ENCODE results near the gene ABI2. TPM values are rescaled to one million over a fixed set of nuclear protein-coding genes. Genes with fewer than 3 reads are reported as not detected.

ABI2 gene
- total and polyA plus RNA-seq, 2 of the 4 experiments (the other 2 are of a cell fraction), result 35.7 to 54.0 TPM

GRCh38 chr2:203395858-203396257, 67.7 kb downstream of the ABI2 start:
- intact Hi-C loops (cut with micrococcal nuclease), result no loop called here
- H2BK5ac ChIP-seq (ENCODE audit: low read depth, low read length, poor library complexity, severe bottlenecking), result no peak overlapping the region

More at GRCh38 chr2:203395858-203396257, 67.7 kb downstream of the ABI2 start:
- H2BK120ac ChIP-seq (ENCODE audit: low read depth, low read length), result no peak overlapping the region
- no peak overlapping the region for H2AFZ ChIP-seq (replicated peaks; ENCODE audit: low read length, poor library complexity)
- no peak overlapping the region for H2AK5ac ChIP-seq (ENCODE audit: low read depth, low read length)
- no peak overlapping the region for H4K91ac ChIP-seq (ENCODE audit: insufficient read depth, low read depth, low read length)
- H3K36me3 ChIP-seq (ENCODE audit: control insufficient read depth, insufficient read depth, low read length), result peaks cover 11% of the 10 kb centered on the region
- no peak overlapping the region for H3K9ac ChIP-seq (ENCODE audit: low read depth, low read length)
- H2BK15ac ChIP-seq (ENCODE audit: low read depth, low read length), result no peak overlapping the region
- H3K4me1 ChIP-seq (ENCODE audit: control insufficient read depth, insufficient read depth, low read length), result peaks cover 3% of the 10 kb centered on the region
- H3K4me3 ChIP-seq (ENCODE audit: insufficient read depth, low read depth, low read length), result no peak overlapping the region
- H3K9me3 ChIP-seq (ENCODE audit: control insufficient read depth, insufficient read depth, low read length), result no peaks in the 10 kb centered on the region
- no peak overlapping the region for H3K4ac ChIP-seq (ENCODE audit: low read depth, low read length)
- ATAC-seq (ENCODE audit: low read depth) (no peak), DNase-seq (no peak)
- in situ Hi-C loops (cut with MboI; ENCODE audit: low sequenced_read_pairs) (no loop called here), dilution Hi-C loops (cut with HindIII; ENCODE audit: low sequenced_read_pairs, unreplicated experiment) (no loop called here)
- H4K20me1 ChIP-seq (ENCODE audit: insufficient read depth, low read length), result no peaks in the 10 kb centered on the region
- no peak overlapping the region for H2BK20ac ChIP-seq (ENCODE audit: low read depth, low read length)
- H4K5ac ChIP-seq (ENCODE audit: low read depth, low read length), result no peak overlapping the region
- H3K79me1 ChIP-seq (ENCODE audit: low read depth in 1 of 2, low read length in 2 of 2), result peaks cover 4 to 14% of the 10 kb centered on the region in 2 experiments; a peak in 3 of 4 replicates
- TF ChIP-seq BHLHE40 (IDR thresholded peaks at IDR 0.05; ENCODE audit: low read depth, low read length), result no peak
- TF ChIP-seq CTCF (conservative IDR thresholded peaks at IDR 0.05; ENCODE audit: low read depth, low read length), result no peak
- no peak overlapping the region for H2AK9ac ChIP-seq (replicated peaks; ENCODE audit: low read depth, low read length, poor library complexity)
- H3K14ac ChIP-seq (replicated peaks; ENCODE audit: low read depth, low read length), result no peak overlapping the region
- WGBS, 2 experiments (ENCODE audit: extremely low coverage in 2 of 2, insufficient read length in 1 of 2), result no CpG with 5 or more reads among the region's 2 CpGs
- H3K23ac ChIP-seq (ENCODE audit: low read depth, low read length), result no peak overlapping the region
- H3K27me3 ChIP-seq (ENCODE audit: control insufficient read depth, insufficient read depth, low read length), result no peaks in the 10 kb centered on the region
- H4K8ac ChIP-seq (ENCODE audit: low read depth in 2 of 2, low read length in 2 of 2), result no peak overlapping the region
- H3K4me2 ChIP-seq (ENCODE audit: low read depth, low read length), result no peak overlapping the region
- H3K56ac ChIP-seq (ENCODE audit: extremely low read depth, insufficient read depth, low read length), result no peak overlapping the region
- no TSS peak for BruUV-seq (replicated peaks)
- peaks cover under 1% of the 10 kb centered on the region; the same call in 1 of the 2 replicates for H3K9me1 ChIP-seq (ENCODE audit: insufficient read depth, low read length)
- CTCF ChIA-PET, result no interaction called here
- no peak overlapping the region for H3K27ac ChIP-seq (ENCODE audit: insufficient read depth, low read length)
- no peak overlapping the region for H3K18ac ChIP-seq (ENCODE audit: low read depth, low read length)
- POLR2A ChIA-PET (ENCODE audit: unreplicated experiment), result no interaction called here
